Bronchial epithelial cell (primary cell): Measurements from ENCODE around the gene TMEM132D. TPM values are rescaled to one million over a fixed set of nuclear protein-coding genes. Genes with fewer than 3 reads are reported as not detected.
"Not testable (repeated sequence)": the region's sequence is repeated elsewhere in the genome, so short reads cannot be mapped to it uniquely, and the experiment has no call there.

Experiments used
- DNase-seq: peaks from one replicate; pipeline ENCODE4 v3.0.0-alpha.2; 2010; ENCODE audit warnings: low read depth
- FAIRE-seq: peaks from 2 replicates; lab custom pipeline; 2011; peaks lifted over from hg19 to GRCh38; lab: Jason Lieb, UNC
- H3K27me3 ChIP-seq: 2 replicates; pipeline ENCODE4 v1.5.1; 2011; ENCODE audit warnings: low read length; ENCODE audit not compliant: control insufficient read depth, insufficient read depth
- H3K36me3 ChIP-seq: 2 replicates; pipeline ENCODE4 v1.5.1; 2011; ENCODE audit warnings: low read length; ENCODE audit not compliant: control insufficient read depth, insufficient read depth
- H3K4me3 ChIP-seq: 2 replicates; pipeline ENCODE4 v1.5.1; 2011; ENCODE audit warnings: mild to moderate bottlenecking, low read depth, low read length, control low read depth
- CTCF ChIP-seq: IDR thresholded peaks from 2 replicates; pipeline ENCODE4 v1.5.1; 2011; ENCODE audit warnings: mild to moderate bottlenecking, moderate library complexity, low read length, control low read depth, inconsistent platforms; ENCODE audit not compliant: insufficient read depth, severe bottlenecking
- total RNA-seq: library from RNA; depleted of rRNA; stranded (reverse); fragments of >200 nt; gene quantifications from 2 replicates; pipeline ENCODE4 v1.2.1, GENCODE V29; 2014

The TMEM132D gene
- total RNA-seq, 1 donor from 2014 or later, result not detected

GRCh38 chr12:129552996-129553750 is 350.7 kb downstream of the TMEM132D start:
- H3K27me3 ChIP-seq, result no peaks in the 10 kb centered on the region
- DNase-seq (no peak), FAIRE-seq (no peak)
- no peak overlapping the region for H3K4me3 ChIP-seq
- no peak for TF ChIP-seq CTCF
- H3K36me3 ChIP-seq, result no peaks in the 10 kb centered on the region

- Histone ChIP-seq H3K36me3 (no peaks in the 10 kb centered on the region), H3K27me3 (no peaks in the 10 kb centered on the region), H3K4me3 (no peak overlapping the region)
- no peak for TF ChIP-seq CTCF
- DNase-seq, result no peak
- no peak for FAIRE-seq
Observed at GRCh38 chr12:129551441-129551840, 352.4 kb downstream of the TMEM132D start.

DNA sequence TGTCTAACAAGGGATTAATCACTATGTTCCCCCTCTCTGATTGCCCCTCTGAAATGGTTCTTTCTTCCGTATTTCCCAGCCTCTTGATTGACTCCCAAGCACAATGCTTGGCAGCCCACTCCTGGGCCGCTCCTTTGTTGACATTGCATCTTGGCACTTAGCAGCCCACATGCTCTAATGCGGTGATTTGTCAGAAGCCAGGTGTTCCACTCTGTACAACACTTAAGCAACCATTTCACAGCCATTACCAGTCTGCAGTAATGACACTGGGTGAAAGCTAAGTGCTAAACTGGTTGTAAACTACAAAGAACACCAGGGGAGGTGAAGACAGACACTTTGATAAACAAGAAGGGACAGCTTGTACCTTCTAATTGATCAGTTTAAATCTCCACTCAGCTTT is 353.5 kb downstream of the TMEM132D start:
- H3K36me3 ChIP-seq, result no peaks in the 10 kb centered on the region
- no peak for TF ChIP-seq CTCF
- FAIRE-seq (no peak), DNase-seq (no peak)
- no peak overlapping the region for H3K4me3 ChIP-seq
- H3K27me3 ChIP-seq, result no peaks in the 10 kb centered on the region

- Histone ChIP-seq H3K36me3 (no peaks in the 10 kb centered on the region), H3K4me3 (no peak overlapping the region), H3K27me3 (no peaks in the 10 kb centered on the region)
- TF ChIP-seq CTCF, result no peak
- DNase-seq (no peak), FAIRE-seq (no peak)
Observed at GRCh38 chr12:129549656-129550055, 354.2 kb downstream of the TMEM132D start.

GRCh38 chr12:129549020-129549419 is 354.8 kb downstream of the TMEM132D start:
- peak; percentile 60 for FAIRE-seq
- not testable (repeated sequence) for H3K4me3 ChIP-seq, H3K27me3 ChIP-seq, H3K36me3 ChIP-seq, DNase-seq

- Histone ChIP-seq H3K4me3 (no peak overlapping the region), H3K36me3 (no peaks in the 10 kb centered on the region), H3K27me3 (no peaks in the 10 kb centered on the region)
- DNase-seq, result no peak
- TF ChIP-seq CTCF, result no peak
- FAIRE-seq, result no peak
Observed at GRCh38 chr12:129544716-129545115, 359.1 kb downstream of the TMEM132D start.
